Measurements from ENCODE around the gene SLC35B2. TPM values are rescaled to one million over a fixed set of nuclear protein-coding genes. Genes with fewer than 3 reads are reported as not detected.
A peak's percentile ranks its signal among the peaks of the same experiment; 100 is the strongest.

The SLC35B2 gene
- total and polyA plus RNA-seq, 9 of the 15 experiments (the other 6 are each of a cell fraction or from before 2014, with no cell fraction given), result 14.5 to 59.1 (median 47.1) TPM

DNA sequence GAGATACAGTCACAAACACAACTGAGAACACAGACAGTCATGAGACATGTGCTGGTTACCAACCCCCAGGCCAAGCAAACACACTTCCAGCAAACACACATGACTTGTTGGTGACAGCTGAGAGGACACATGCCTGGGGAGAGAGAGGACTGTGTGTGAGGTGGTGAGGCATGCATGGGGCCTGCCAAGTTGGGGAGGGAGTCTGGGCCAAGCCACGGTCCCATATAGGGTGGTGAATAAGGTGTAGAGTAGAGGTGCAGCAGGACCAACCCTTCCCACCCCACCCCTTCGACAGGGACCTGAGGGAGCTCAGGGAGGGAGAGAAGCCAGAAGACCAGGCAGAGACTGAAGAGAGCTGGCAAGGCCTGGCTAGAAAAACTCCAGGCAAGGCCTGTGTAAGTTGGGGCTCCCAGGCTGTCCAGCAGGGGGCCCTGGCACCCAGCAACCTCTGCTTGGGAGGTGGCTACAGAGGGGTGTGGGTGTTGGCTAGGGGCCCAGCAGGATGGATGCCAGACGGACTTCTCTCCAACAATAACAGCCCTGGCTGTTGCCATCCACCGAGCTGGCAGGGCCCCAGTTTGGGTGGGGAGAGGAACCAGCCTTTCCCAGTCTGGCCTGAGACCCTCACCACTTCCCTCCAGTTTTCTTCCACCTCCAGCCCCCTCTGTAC is 35.9 kb downstream of the SLC35B2 start (continued):
- TF ChIP-seq ZBTB11 (CRISPR knock-in tag; IDR thresholded peaks at IDR 0.05) (no peak), POU5F1 (IDR thresholded peaks at IDR 0.05; ENCODE audit: borderline replicate concordance, low read depth, low read length, partially characterized antibody) (no peak), REST (IDR thresholded peaks at IDR 0.05; ENCODE audit: borderline replicate concordance) (peak; percentile 56), REST (CRISPR knock-in tag; IDR thresholded peaks at IDR 0.05; ENCODE audit: low read depth) (no peak), ZNF431 (CRISPR knock-in tag; IDR thresholded peaks at IDR 0.05) (no peak), TEAD2 (tag; IDR thresholded peaks at IDR 0.05) (no peak), KDM4B (IDR thresholded peaks at IDR 0.05; ENCODE audit: borderline replicate concordance in 2 of 2, low read depth in 1 of 2) (no peak), ZNF778 (CRISPR knock-in tag; IDR thresholded peaks at IDR 0.05) (no peak), ZKSCAN1 (IDR thresholded peaks at IDR 0.05; ENCODE audit: low read depth, low read length) (0 out of 2 replicates have a peak, but pooled peaks have one; percentile 21)
- TF ChIP-seq, protein P1, sequence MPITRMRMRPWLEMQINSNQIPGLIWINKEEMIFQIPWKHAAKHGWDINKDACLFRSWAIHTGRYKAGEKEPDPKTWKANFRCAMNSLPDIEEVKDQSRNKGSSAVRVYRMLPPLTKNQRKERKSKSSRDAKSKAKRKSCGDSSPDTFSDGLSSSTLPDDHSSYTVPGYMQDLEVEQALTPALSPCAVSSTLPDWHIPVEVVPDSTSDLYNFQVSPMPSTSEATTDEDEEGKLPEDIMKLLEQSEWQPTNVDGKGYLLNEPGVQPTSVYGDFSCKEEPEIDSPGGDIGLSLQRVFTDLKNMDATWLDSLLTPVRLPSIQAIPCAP (CRISPR knock-in tag; IDR thresholded peaks at IDR 0.05; ENCODE audit: borderline replicate concordance), result no peak
- TF ChIP-seq, protein P2, sequence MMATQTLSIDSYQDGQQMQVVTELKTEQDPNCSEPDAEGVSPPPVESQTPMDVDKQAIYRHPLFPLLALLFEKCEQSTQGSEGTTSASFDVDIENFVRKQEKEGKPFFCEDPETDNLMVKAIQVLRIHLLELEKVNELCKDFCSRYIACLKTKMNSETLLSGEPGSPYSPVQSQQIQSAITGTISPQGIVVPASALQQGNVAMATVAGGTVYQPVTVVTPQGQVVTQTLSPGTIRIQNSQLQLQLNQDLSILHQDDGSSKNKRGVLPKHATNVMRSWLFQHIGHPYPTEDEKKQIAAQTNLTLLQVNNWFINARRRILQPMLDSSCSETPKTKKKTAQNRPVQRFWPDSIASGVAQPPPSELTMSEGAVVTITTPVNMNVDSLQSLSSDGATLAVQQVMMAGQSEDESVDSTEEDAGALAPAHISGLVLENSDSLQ (IDR thresholded peaks at IDR 0.05), result no peak

Measured in K562 (cell line).